IPS-18c (cell line): Measurements from ENCODE around the gene TSGA10IP.
A peak's percentile ranks its signal among the peaks of the same experiment; 100 is the strongest.

Experiments
- H3K4me3 ChIP-seq: 2 replicates; pipeline ENCODE4 v1.7.0; 2013; ENCODE audit warnings: low read depth, mild to moderate bottlenecking, low read length, moderate library complexity; ENCODE audit not compliant: insufficient read depth
- H3K9me3 ChIP-seq: one replicate; pipeline ENCODE4 v1.6.1; 2013; ENCODE audit warnings: mild to moderate bottlenecking, low read length, moderate library complexity; ENCODE audit not compliant: control insufficient read depth, insufficient read depth

The TSGA10IP gene

GRCh38 chr11:65915821-65916251, 29.4 kb upstream of the TSGA10IP start:
- H3K9me3 ChIP-seq: peaks cover 2% of the 10 kb centered on the region
- no peak overlapping the region for H3K4me3 ChIP-seq

- Histone ChIP-seq H3K9me3 (peaks cover 2% of the 10 kb centered on the region), H3K4me3 (no peak overlapping the region)
Measured at GRCh38 chr11:65916391-65916790, 28.9 kb upstream of the TSGA10IP start.

- no peak overlapping the region for H3K4me3 ChIP-seq
- peaks cover 2% of the 10 kb centered on the region for H3K9me3 ChIP-seq
Measured at GRCh38 chr11:65917077-65917433, 28.2 kb upstream of the TSGA10IP start.

GRCh38 chr11:65917434-65918210, 27.7 kb upstream of the TSGA10IP start:
- Histone ChIP-seq H3K9me3 (no peaks in the 10 kb centered on the region), H3K4me3 (peak overlapping the region; percentile 94)

- Histone ChIP-seq H3K9me3 (no peaks in the 10 kb centered on the region), H3K4me3 (peak within 1 kb of the TSS; percentile 94)
Measured at GRCh38 chr11:65918211-65919140, 26.8 kb upstream of the TSGA10IP start, which contains the start of gene C11orf68. C11orf68 (minus strand) TSS chr11:65919062; CDS start chr11:65919031, 31 bp downstream.

- Histone ChIP-seq H3K4me3 (peak within 1 kb of the TSS; percentile 94), H3K9me3 (no peaks in the 10 kb centered on the region)
Measured at GRCh38 chr11:65919141-65919572, 26.1 kb upstream of the TSGA10IP start, which contains the start of gene DRAP1. DRAP1 (plus strand) TSS chr11:65919426; CDS start chr11:65919502, 76 bp downstream.

- Histone ChIP-seq H3K4me3 (peak overlapping the region; percentile 84), H3K9me3 (no peaks in the 10 kb centered on the region)
Measured at GRCh38 chr11:65919573-65920371, 25.5 kb upstream of the TSGA10IP start.

GRCh38 chr11:65920372-65920802, 24.9 kb upstream of the TSGA10IP start:
- peak overlapping the region; percentile 84; the same call in 1 of the 2 replicates for H3K4me3 ChIP-seq
- no peaks in the 10 kb centered on the region for H3K9me3 ChIP-seq

GRCh38 chr11:65921033-65921555, 24.2 kb upstream of the TSGA10IP start:
- Histone ChIP-seq H3K4me3 (peak overlapping the region; percentile 6; the same call in 1 of the 2 replicates), H3K9me3 (no peaks in the 10 kb centered on the region)

GRCh38 chr11:65921876-65922275, 23.4 kb upstream of the TSGA10IP start:
- Histone ChIP-seq H3K4me3 (no peak overlapping the region), H3K9me3 (no peaks in the 10 kb centered on the region)

- H3K4me3 ChIP-seq: no peak overlapping the region
- no peaks in the 10 kb centered on the region for H3K9me3 ChIP-seq
Measured at GRCh38 chr11:65922565-65922964, 22.7 kb upstream of the TSGA10IP start.

- Histone ChIP-seq H3K4me3 (no peak overlapping the region), H3K9me3 (no peaks in the 10 kb centered on the region)
Measured at GRCh38 chr11:65925397-65925796, 19.9 kb upstream of the TSGA10IP start.

- no peaks in the 10 kb centered on the region for H3K9me3 ChIP-seq
- H3K4me3 ChIP-seq: no peak overlapping the region
Measured at GRCh38 chr11:65927904-65928397, 17.3 kb upstream of the TSGA10IP start.

- Histone ChIP-seq H3K4me3 (no peak overlapping the region), H3K9me3 (no peaks in the 10 kb centered on the region)
Measured at GRCh38 chr11:65928667-65929066, 16.6 kb upstream of the TSGA10IP start.

- Histone ChIP-seq H3K9me3 (no peaks in the 10 kb centered on the region), H3K4me3 (peak overlapping the region; percentile 9; the same call in 1 of the 2 replicates)
Measured at GRCh38 chr11:65931773-65932557, 13.3 kb upstream of the TSGA10IP start.

GRCh38 chr11:65932558-65932919, 12.7 kb upstream of the TSGA10IP start:
- Histone ChIP-seq H3K9me3 (no peaks in the 10 kb centered on the region), H3K4me3 (peak overlapping the region; percentile 9; the same call in 1 of the 2 replicates)
